Measurements from ENCODE around the gene VPS37C. TPM values are rescaled to one million over a fixed set of nuclear protein-coding genes. Genes with fewer than 3 reads are reported as not detected.
A peak's percentile ranks its signal among the peaks of the same experiment; 100 is the strongest.

VPS37C gene
- 34.6 and 37.0 TPM in 2 replicates for total RNA-seq (2013; cell fraction: nucleolus; rRNA removed)
- total RNA-seq (2014; rRNA removed) (7.4 and 8.6 TPM in 2 replicates), total RNA-seq (2014; rRNA removed; fragmentation: Illumina TruSeq; extraction: Trizol) (4.1 and 4.8 TPM in 2 replicates), total RNA-seq (2021) (15.6 and 16.5 TPM in 2 replicates), polyA plus RNA-seq (2011; rRNA removed) (5.1 and 7.0 TPM in 2 replicates), polyA plus RNA-seq (2014; fragmentation: Illumina TruSeq; extraction: Trizol) (2.2 and 5.0 TPM in 2 replicates), polyA plus RNA-seq (2014; fragmentation: Nextera tagmentation; extraction: Ambion mirVana) (under 1 TPM; 0.39 to 0.88 TPM), polyA plus RNA-seq (2014; rRNA removed) (8.6 and 9.0 TPM in 2 replicates), polyA plus RNA-seq (2016; fragmentation: Nextera tagmentation; extraction: Ambion mirVana) (1 to 10 TPM; 8.7 to 9.6 TPM), polyA minus RNA-seq (2011; rRNA and poly(A)+ RNA removed) (4.9 and 11.4 TPM in 2 replicates), Bru-seq, nascent RNA (percentile 82 among the genes with signal in this experiment), BruChase-seq, experiment 1, labeled RNA remaining after a 6-hour chase (percentile 85 among the genes with signal in this experiment), BruChase-seq, experiment 2, labeled RNA remaining after a 2-hour chase (percentile 80 among the genes with signal in this experiment)
- polyA plus RNA-seq (2011; ENCODE audit: low read depth), result 2.7 TPM
- 9.4 and 9.9 TPM in 2 replicates for polyA plus RNA-seq (2011; cell fraction: cytosol; rRNA removed)
- polyA plus RNA-seq (2011; cell fraction: nucleus; rRNA removed), result 17.3 and 19.7 TPM in 2 replicates
- 7.0 and 7.9 TPM in 2 replicates for polyA plus RNA-seq (2012)
- polyA minus RNA-seq (2011; cell fraction: cytosol; rRNA and poly(A)+ RNA removed), result 5.2 and 6.9 TPM in 2 replicates
- polyA minus RNA-seq (2011; cell fraction: nucleus; rRNA and poly(A)+ RNA removed), result 5.0 and 9.1 TPM in 2 replicates
- long read RNA-seq, experiment 1, partial matches to known transcripts, result 0 of 2 reads
- long read RNA-seq, experiment 1, other reads (novel, unspliced or antisense), result 2 of 2 reads
- long read RNA-seq, experiment 2, partial matches to known transcripts, result 0 of 4 reads
- long read RNA-seq, experiment 2, other reads (novel, unspliced or antisense), result 4 of 4 reads

DNA sequence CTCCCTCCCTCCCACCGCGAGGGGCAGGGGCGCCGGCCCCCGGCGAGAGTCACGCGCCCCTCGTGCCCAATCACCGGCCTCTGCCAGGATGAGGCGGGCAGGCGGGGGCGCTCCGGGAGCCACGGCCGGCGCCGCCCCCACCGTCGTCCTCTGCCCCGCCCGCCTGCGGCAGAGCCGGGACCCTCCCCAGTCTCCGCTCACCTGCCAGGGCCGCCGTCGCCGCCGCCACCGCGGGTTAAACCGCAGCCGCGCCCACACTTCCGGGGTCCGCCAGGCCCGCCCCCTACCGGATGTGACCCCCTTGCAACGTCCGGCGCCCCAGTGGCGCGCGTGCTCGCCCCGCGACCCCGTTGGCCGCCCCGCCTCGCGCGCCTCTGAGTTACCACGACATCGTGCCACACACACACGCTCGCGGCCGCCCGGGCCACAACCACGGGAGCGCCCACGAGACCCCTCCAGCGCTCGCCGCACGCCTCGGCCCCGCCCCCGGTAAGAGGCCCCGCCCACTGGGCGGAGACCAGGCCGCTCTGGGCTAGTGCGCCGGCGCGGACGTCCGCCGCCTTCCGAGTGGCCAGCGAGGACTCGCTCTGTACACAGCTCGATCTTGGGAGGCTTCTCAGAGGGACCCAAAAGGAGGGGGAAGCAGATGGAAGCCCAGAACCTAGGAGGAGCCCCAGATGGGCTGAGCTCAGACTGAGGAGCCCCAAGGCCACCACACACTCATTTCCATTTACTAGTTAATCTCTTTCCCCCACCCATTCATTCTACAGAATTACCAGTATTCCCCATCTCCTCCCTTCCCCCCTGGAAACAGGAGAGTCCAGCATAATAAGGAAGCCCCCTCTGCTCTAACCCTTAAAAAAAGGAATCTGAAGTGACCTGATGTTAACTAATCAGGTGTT, at the start of gene VPS37C:
TSS of gene VPS37C (minus strand) at position 237 of the 902 bp plus-strand sequence. CDS start 22,597 bp downstream, outside the sequence.
- peak; percentile 23 for FAIRE-seq
- CTCF ChIA-PET, result interaction anchor here (0.6 to 1.8 kb wide), 4 partner anchors 26 to 264 kb away, joined by 3 to 7 read pairs (median 3); partner anchors contain the start of gene TMEM109
- Histone ChIP-seq H3K9me3 (replicated peaks; ENCODE audit: control insufficient read depth, insufficient read depth, low read length) (peaks cover 3% of the 10 kb centered on the region; the same call in 2 of the 3 replicates), H2AFZ (ENCODE audit: control insufficient read depth, low read depth, low read length) (peak within 1 kb of the TSS; percentile 86), H3K27ac (ENCODE audit: control insufficient read depth, insufficient read depth) (peak within 1 kb of the TSS; percentile 96), H3K36me3 (ENCODE audit: control insufficient read depth in 2 of 2, insufficient read depth in 2 of 2, low read length in 1 of 2) (no peaks in the 10 kb centered on the region), H4K20me1 (ENCODE audit: control insufficient read depth, insufficient read depth) (no peaks in the 10 kb centered on the region), H3K4me3 (peak within 1 kb of the TSS; percentile 86), H3K4me2 (ENCODE audit: control insufficient read depth, insufficient read depth) (peak within 1 kb of the TSS; percentile 98), H3K79me2 (ENCODE audit: control insufficient read depth, insufficient read depth, low read length) (peaks cover 51% of the 10 kb centered on the region), H3K9ac (ENCODE audit: control insufficient read depth, insufficient read depth, low read length) (peak within 1 kb of the TSS; percentile 95), H3K27me3 (replicated peaks in 1 of 2; ENCODE audit: control insufficient read depth in 2 of 2, insufficient read depth in 2 of 2, low read length in 1 of 2) (no peaks in the 10 kb centered on the region), H3K4me1 (ENCODE audit: control insufficient read depth, insufficient read depth, low read length) (peaks cover 39% of the 10 kb centered on the region)
- ATAC-seq, result peak; percentile 80
- POLR2A ChIA-PET, result interaction anchor here (0.6 to 2.6 kb wide), 6 partner anchors 10 to 250 kb away, joined by 3 to 6 read pairs (median 4); no protein-coding TSS in a partner anchor
- RAD21 ChIA-PET (ENCODE audit: unreplicated experiment), result interaction anchor here (1.0 to 2.0 kb wide), 3 partner anchors 10 to 119 kb away, joined by 3 to 8 read pairs (median 5); no protein-coding TSS in a partner anchor
- peak; percentile 71 for DNase-seq (ENCODE audit: low read depth, low spot score)
- BruUV-seq (replicated peaks), result no TSS peak
- SMC1A ChIA-PET (ENCODE audit: uncharacterized antibody, unreplicated experiment), result interaction anchor here (1.0 to 1.6 kb wide), 4 partner anchors 10 to 246 kb away, joined by 3 to 4 read pairs (median 3); no protein-coding TSS in a partner anchor
- intact Hi-C loops (cut with micrococcal nuclease; ENCODE audit: unreplicated experiment) (loop anchor here (2.0 to 10.0 kb wide), 2 partner anchors 255 to 397 kb away; partner anchors contain the start of gene PRPF19), in situ Hi-C loops (cut with MboI) (no loop called here)
- WGBS (ENCODE audit: insufficient coverage, insufficient replicate concordance, low lambda C conversion rate, missing lambda C conversion rate), result 2% methylated on average over 62 of the region's 85 CpGs
- no peak for TF ChIP-seq STAT3 (IDR thresholded peaks at IDR 0.05; ENCODE audit: low read depth, low read length)
- TF ChIP-seq ZNF217 (IDR thresholded peaks at IDR 0.05), result no peak; the same call in 1 of the 2 replicates
- peak; percentile 94 for TF ChIP-seq IKZF1 (conservative IDR thresholded peaks at IDR 0.05)
- TF ChIP-seq CHD1 (IDR thresholded peaks at IDR 0.05; ENCODE audit: low read depth, low read length), result no peak
- peak; percentile 74; the same call in 1 of the 2 replicates for TF ChIP-seq CREB1 (IDR thresholded peaks at IDR 0.05; ENCODE audit: low read depth)
- TF ChIP-seq CBFB (IDR thresholded peaks at IDR 0.05; ENCODE audit: low read depth), result 0 out of 2 replicates have a peak, but pooled peaks have one; percentile 15
- TF ChIP-seq FOXK2 (IDR thresholded peaks at IDR 0.05), result peak; percentile 78
- TF ChIP-seq EZH2 (IDR thresholded peaks at IDR 0.05; ENCODE audit: borderline replicate concordance, control insufficient read depth, low read depth, low read length), result no peak
- no peak for TF ChIP-seq IRF4 (IDR thresholded peaks at IDR 0.05; ENCODE audit: low read depth, low read length)
- TF ChIP-seq NFXL1 (IDR thresholded peaks at IDR 0.05; ENCODE audit: borderline replicate concordance), result no peak
- TF ChIP-seq SUZ12 (IDR thresholded peaks at IDR 0.05; ENCODE audit: unreplicated experiment), result no peak
- no peak for TF ChIP-seq TCF7 (IDR thresholded peaks at IDR 0.05; ENCODE audit: borderline replicate concordance)
- peak; percentile 16 for TF ChIP-seq RELA (IDR thresholded peaks at IDR 0.05; ENCODE audit: borderline replicate concordance, partially characterized antibody)
- TF ChIP-seq, protein P1, sequence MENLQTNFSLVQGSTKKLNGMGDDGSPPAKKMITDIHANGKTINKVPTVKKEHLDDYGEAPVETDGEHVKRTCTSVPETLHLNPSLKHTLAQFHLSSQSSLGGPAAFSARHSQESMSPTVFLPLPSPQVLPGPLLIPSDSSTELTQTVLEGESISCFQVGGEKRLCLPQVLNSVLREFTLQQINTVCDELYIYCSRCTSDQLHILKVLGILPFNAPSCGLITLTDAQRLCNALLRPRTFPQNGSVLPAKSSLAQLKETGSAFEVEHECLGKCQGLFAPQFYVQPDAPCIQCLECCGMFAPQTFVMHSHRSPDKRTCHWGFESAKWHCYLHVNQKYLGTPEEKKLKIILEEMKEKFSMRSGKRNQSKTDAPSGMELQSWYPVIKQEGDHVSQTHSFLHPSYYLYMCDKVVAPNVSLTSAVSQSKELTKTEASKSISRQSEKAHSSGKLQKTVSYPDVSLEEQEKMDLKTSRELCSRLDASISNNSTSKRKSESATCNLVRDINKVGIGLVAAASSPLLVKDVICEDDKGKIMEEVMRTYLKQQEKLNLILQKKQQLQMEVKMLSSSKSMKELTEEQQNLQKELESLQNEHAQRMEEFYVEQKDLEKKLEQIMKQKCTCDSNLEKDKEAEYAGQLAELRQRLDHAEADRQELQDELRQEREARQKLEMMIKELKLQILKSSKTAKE (IDR thresholded peaks at IDR 0.05; ENCODE audit: low read depth, poor library complexity, severe bottlenecking), result no peak
- TF ChIP-seq ZNF274 (IDR thresholded peaks at IDR 0.05; ENCODE audit: insufficient read depth, insufficient read length), result no peak
- TF ChIP-seq, protein P2, sequence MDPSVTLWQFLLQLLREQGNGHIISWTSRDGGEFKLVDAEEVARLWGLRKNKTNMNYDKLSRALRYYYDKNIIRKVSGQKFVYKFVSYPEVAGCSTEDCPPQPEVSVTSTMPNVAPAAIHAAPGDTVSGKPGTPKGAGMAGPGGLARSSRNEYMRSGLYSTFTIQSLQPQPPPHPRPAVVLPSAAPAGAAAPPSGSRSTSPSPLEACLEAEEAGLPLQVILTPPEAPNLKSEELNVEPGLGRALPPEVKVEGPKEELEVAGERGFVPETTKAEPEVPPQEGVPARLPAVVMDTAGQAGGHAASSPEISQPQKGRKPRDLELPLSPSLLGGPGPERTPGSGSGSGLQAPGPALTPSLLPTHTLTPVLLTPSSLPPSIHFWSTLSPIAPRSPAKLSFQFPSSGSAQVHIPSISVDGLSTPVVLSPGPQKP (IDR thresholded peaks at IDR 0.05; ENCODE audit: low read depth, low read length), result peak; percentile 64; the same call in 1 of the 2 replicates

Data from GM12878 (cell line).